ENCODE measurements around the gene BPIFA3.

DNA sequence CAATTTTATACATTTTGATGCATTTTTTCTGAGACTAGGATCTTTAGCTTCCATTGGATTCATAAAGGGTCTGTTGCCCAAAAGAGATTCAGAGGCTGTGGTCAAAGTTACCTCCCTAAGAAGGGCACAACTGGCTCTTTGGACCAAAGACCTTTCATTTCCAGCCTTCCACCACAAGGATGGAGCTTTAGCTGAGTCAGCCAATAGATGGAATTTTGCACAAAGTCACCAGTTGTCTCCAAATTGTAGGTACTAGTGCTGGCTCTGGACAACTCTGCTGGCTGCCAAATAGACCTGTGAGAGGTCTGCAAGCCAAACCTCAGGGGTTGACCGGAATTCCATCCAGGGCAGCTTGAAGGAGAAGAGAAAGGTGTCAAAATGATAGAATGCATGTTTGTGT lies 19.2 kb downstream of the BPIFA3 start:
- TF ChIP-seq, protein P1, sequence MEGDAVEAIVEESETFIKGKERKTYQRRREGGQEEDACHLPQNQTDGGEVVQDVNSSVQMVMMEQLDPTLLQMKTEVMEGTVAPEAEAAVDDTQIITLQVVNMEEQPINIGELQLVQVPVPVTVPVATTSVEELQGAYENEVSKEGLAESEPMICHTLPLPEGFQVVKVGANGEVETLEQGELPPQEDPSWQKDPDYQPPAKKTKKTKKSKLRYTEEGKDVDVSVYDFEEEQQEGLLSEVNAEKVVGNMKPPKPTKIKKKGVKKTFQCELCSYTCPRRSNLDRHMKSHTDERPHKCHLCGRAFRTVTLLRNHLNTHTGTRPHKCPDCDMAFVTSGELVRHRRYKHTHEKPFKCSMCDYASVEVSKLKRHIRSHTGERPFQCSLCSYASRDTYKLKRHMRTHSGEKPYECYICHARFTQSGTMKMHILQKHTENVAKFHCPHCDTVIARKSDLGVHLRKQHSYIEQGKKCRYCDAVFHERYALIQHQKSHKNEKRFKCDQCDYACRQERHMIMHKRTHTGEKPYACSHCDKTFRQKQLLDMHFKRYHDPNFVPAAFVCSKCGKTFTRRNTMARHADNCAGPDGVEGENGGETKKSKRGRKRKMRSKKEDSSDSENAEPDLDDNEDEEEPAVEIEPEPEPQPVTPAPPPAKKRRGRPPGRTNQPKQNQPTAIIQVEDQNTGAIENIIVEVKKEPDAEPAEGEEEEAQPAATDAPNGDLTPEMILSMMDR (conservative IDR thresholded peaks at IDR 0.05; ENCODE audit: low read length), result no peak
- no peak for TF ChIP-seq EZH2phosphoT487 (IDR thresholded peaks at IDR 0.05; ENCODE audit: borderline replicate concordance)

All from Loucy (cell line).